ENCODE results near the gene GALNS. TPM values are rescaled to one million over a fixed set of nuclear protein-coding genes. Genes with fewer than 3 reads are reported as not detected.

The GALNS gene
- total and polyA plus RNA-seq, 2 of the 4 experiments (the other 2 are of a cell fraction), result 7.2 to 32.5 TPM

DNA sequence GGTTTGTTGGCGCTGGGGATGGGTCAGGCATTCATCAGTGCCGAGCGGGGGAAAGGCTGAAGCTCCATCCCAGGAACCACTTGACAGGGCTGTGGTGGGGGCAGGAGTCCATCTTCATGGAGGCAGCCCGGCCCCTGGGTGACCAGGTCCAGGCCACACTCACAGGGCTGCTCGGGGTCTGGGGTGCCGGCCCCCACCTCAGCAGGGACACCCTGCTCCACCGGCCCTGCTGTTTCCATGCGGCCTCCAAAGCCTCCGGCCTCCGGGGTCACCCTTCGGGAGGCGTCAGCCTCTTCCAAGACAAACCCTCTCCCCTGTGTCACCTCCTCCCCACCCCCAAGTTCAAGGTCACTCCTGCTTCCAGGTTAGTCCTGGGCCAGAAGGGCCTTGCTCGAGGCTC lies 22.1 kb downstream of the GALNS start:
- no peaks in the 10 kb centered on the region for H3K9me1 ChIP-seq (ENCODE audit: insufficient read depth, low read length)
- peaks cover 4% of the 10 kb centered on the region; the same call in 1 of the 2 replicates for H4K20me1 ChIP-seq (ENCODE audit: insufficient read depth, low read length)
- no peaks in the 10 kb centered on the region for H3K27me3 ChIP-seq (ENCODE audit: control insufficient read depth, insufficient read depth, low read length)
- no peak overlapping the region for H2BK5ac ChIP-seq (ENCODE audit: low read depth, low read length, poor library complexity, severe bottlenecking)
- dilution Hi-C loops (cut with HindIII; ENCODE audit: low sequenced_read_pairs, unreplicated experiment) (no loop called here), in situ Hi-C loops (cut with MboI; ENCODE audit: low sequenced_read_pairs) (no loop called here), intact Hi-C loops (cut with micrococcal nuclease) (no loop called here)
- H2AK5ac ChIP-seq (ENCODE audit: low read depth, low read length), result no peak overlapping the region
- no peak for TF ChIP-seq MAZ (IDR thresholded peaks at IDR 0.05; ENCODE audit: borderline replicate concordance, low read depth, low read length)
- no peak for TF ChIP-seq CHD1 (IDR thresholded peaks at IDR 0.05; ENCODE audit: low read depth, low read length)
- TF ChIP-seq, protein P1, sequence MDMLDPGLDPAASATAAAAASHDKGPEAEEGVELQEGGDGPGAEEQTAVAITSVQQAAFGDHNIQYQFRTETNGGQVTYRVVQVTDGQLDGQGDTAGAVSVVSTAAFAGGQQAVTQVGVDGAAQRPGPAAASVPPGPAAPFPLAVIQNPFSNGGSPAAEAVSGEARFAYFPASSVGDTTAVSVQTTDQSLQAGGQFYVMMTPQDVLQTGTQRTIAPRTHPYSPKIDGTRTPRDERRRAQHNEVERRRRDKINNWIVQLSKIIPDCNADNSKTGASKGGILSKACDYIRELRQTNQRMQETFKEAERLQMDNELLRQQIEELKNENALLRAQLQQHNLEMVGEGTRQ (IDR thresholded peaks at IDR 0.05; ENCODE audit: low read depth, low read length), result no peak
- no peak for TF ChIP-seq MXI1 (IDR thresholded peaks at IDR 0.05; ENCODE audit: borderline replicate concordance, low read depth, low read length)
- TF ChIP-seq RFX5 (IDR thresholded peaks at IDR 0.05; ENCODE audit: low read depth, low read length), result no peak
- TF ChIP-seq RAD21 (IDR thresholded peaks at IDR 0.05; ENCODE audit: low read length), result no peak
- no peak for TF ChIP-seq RCOR1 (IDR thresholded peaks at IDR 0.05; ENCODE audit: insufficient replicate concordance, low read length)
- no peak for TF ChIP-seq POLR2A (IDR thresholded peaks at IDR 0.05; ENCODE audit: low read depth, low read length)
- TF ChIP-seq, protein P2, sequence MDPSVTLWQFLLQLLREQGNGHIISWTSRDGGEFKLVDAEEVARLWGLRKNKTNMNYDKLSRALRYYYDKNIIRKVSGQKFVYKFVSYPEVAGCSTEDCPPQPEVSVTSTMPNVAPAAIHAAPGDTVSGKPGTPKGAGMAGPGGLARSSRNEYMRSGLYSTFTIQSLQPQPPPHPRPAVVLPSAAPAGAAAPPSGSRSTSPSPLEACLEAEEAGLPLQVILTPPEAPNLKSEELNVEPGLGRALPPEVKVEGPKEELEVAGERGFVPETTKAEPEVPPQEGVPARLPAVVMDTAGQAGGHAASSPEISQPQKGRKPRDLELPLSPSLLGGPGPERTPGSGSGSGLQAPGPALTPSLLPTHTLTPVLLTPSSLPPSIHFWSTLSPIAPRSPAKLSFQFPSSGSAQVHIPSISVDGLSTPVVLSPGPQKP (IDR thresholded peaks at IDR 0.05; ENCODE audit: borderline replicate concordance, low read depth, low read length), result no peak
- no peak for TF ChIP-seq BHLHE40 (IDR thresholded peaks at IDR 0.05; ENCODE audit: low read depth, low read length)
- no peak for TF ChIP-seq CEBPB (IDR thresholded peaks at IDR 0.05; ENCODE audit: low read depth, low read length)
- TF ChIP-seq, protein P3, sequence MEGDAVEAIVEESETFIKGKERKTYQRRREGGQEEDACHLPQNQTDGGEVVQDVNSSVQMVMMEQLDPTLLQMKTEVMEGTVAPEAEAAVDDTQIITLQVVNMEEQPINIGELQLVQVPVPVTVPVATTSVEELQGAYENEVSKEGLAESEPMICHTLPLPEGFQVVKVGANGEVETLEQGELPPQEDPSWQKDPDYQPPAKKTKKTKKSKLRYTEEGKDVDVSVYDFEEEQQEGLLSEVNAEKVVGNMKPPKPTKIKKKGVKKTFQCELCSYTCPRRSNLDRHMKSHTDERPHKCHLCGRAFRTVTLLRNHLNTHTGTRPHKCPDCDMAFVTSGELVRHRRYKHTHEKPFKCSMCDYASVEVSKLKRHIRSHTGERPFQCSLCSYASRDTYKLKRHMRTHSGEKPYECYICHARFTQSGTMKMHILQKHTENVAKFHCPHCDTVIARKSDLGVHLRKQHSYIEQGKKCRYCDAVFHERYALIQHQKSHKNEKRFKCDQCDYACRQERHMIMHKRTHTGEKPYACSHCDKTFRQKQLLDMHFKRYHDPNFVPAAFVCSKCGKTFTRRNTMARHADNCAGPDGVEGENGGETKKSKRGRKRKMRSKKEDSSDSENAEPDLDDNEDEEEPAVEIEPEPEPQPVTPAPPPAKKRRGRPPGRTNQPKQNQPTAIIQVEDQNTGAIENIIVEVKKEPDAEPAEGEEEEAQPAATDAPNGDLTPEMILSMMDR (conservative IDR thresholded peaks at IDR 0.05; ENCODE audit: low read depth, low read length), result no peak
- no peak for TF ChIP-seq FOS (IDR thresholded peaks at IDR 0.05; ENCODE audit: low read depth, low read length)
- no peak for TF ChIP-seq NFE2L2 (IDR thresholded peaks at IDR 0.05; ENCODE audit: low read depth, low read length)
- no peak for TF ChIP-seq MAFK (IDR thresholded peaks at IDR 0.05; ENCODE audit: low read depth, low read length)
- H3K23ac ChIP-seq (ENCODE audit: low read depth, low read length), result no peak overlapping the region
- H3K4me1 ChIP-seq (ENCODE audit: control insufficient read depth, insufficient read depth, low read length), result peaks cover 4% of the 10 kb centered on the region; the same call in 1 of the 2 replicates
- ATAC-seq (ENCODE audit: low read depth) (no peak), DNase-seq (no peak)
- no peak overlapping the region for H3K4me2 ChIP-seq (ENCODE audit: low read depth, low read length)
- POLR2A ChIA-PET (ENCODE audit: unreplicated experiment), result no interaction called here
- H3K79me1 ChIP-seq (ENCODE audit: low read depth in 1 of 2, low read length in 2 of 2), result no peaks in the 10 kb centered on the region
- no peak overlapping the region for H3K27ac ChIP-seq (ENCODE audit: insufficient read depth, low read length)
- no peak overlapping the region for H2BK120ac ChIP-seq (ENCODE audit: low read depth, low read length)
- no peak overlapping the region for H4K91ac ChIP-seq (ENCODE audit: insufficient read depth, low read depth, low read length)
- H2BK20ac ChIP-seq (ENCODE audit: low read depth, low read length), result no peak overlapping the region
- no peak overlapping the region for H4K8ac ChIP-seq (ENCODE audit: low read depth in 2 of 2, low read length in 2 of 2)
- H2AFZ ChIP-seq (replicated peaks; ENCODE audit: low read length, poor library complexity), result no peak overlapping the region
- no TSS peak for BruUV-seq (replicated peaks)
- no peaks in the 10 kb centered on the region for H3K9me3 ChIP-seq (ENCODE audit: control insufficient read depth, insufficient read depth, low read length)
- H3K36me3 ChIP-seq (ENCODE audit: control insufficient read depth, insufficient read depth, low read length), result peaks cover 22% of the 10 kb centered on the region; the same call in 1 of the 2 replicates
- CTCF ChIA-PET, result no interaction called here
- H3K14ac ChIP-seq (replicated peaks; ENCODE audit: low read depth, low read length), result no peak overlapping the region
- no peak overlapping the region for H4K5ac ChIP-seq (ENCODE audit: low read depth, low read length)
- H2BK15ac ChIP-seq (ENCODE audit: low read depth, low read length), result no peak overlapping the region
- no peak overlapping the region for H3K4ac ChIP-seq (ENCODE audit: low read depth, low read length)
- H3K9ac ChIP-seq (ENCODE audit: low read depth, low read length), result no peak overlapping the region
- no peak overlapping the region for H3K18ac ChIP-seq (ENCODE audit: low read depth, low read length)
- no peak overlapping the region for H3K4me3 ChIP-seq (ENCODE audit: insufficient read depth, low read depth, low read length)
- no peak overlapping the region for H2AK9ac ChIP-seq (replicated peaks; ENCODE audit: low read depth, low read length, poor library complexity)
- no CpG with 5 or more reads among the region's 13 CpGs for WGBS, 2 experiments (ENCODE audit: extremely low coverage in 2 of 2, insufficient read length in 1 of 2)
- no peak overlapping the region for H3K56ac ChIP-seq (ENCODE audit: extremely low read depth, insufficient read depth, low read length)

All from IMR-90 (cell line).